K562 treated with DMSO at 1 percent for 4 hours (cell line): ENCODE results near the gene PYGO1. TPM values are rescaled to one million over a fixed set of nuclear protein-coding genes. Genes with fewer than 3 reads are reported as not detected.

ENCODE experiments used
- total RNA-seq: library from RNA; unstranded; fragments of 300-600 nt; gene quantifications from 2 replicates; pipeline ENCODE4 v1.2.3, GENCODE V29; 2022; ENCODE audit not compliant: insufficient read depth

PYGO1 gene, protein sequence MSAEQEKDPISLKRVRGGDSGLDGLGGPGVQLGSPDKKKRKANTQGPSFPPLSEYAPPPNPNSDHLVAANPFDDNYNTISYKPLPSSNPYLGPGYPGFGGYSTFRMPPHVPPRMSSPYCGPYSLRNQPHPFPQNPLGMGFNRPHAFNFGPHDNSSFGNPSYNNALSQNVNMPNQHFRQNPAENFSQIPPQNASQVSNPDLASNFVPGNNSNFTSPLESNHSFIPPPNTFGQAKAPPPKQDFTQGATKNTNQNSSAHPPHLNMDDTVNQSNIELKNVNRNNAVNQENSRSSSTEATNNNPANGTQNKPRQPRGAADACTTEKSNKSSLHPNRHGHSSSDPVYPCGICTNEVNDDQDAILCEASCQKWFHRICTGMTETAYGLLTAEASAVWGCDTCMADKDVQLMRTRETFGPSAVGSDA
- total RNA-seq = not detected in 2 replicates

DNA sequence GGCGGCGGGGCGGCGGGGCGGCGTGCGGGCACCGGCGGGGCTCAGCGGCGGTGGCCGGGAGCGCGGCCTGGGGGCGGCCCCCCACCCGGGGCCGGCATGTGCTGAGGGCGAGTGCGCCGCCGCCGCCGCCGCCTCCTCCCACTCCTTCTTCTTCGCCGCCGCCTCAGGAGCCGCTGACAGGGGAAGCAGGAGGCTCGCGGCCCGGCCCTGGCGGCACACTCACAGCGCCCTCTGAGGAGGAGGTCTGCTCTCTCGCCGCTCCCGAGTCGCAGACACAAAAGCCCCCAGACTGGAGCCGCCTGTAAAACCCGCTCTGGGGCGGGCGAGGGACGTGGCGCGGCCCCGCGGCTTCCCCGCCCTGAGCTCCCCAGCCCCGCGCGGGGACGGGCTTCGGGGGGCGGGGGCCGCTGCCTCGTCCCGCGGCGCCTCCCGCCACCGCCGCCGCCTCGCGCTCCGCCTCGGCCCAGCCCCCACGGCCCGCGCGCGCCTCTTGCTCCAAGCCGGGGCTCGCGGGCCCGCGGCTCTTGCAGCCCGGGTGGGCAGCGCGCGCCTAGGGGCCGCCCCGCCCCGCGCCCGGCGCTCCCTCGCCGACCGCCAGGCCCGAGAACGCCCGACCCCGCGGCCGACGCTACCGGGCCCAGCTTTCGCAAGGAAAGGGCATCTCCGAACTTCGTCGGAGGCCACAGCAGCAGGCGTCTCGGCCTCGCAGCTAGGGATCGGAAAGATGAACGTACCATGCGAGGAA is at the start of gene PYGO1:
Gene PYGO1 (minus strand): TSS at position 276 of the 745 bp plus-strand sequence. CDS start 462 bp downstream, outside the sequence.

Other genes starting within 250 kb of the PYGO1 start
- 80.7 and 86.6 TPM in 2 replicates for gene CCPG1, start 180.0 kb downstream of the PYGO1 start, total RNA-seq
- 2.5 and 8.7 TPM in 2 replicates for gene PIERCE2, start 179.8 kb downstream of the PYGO1 start, total RNA-seq
- 0.90 TPM in 1 of 2 replicates, not detected in the other for gene DNAAF4, start 80.1 kb downstream of the PYGO1 start, total RNA-seq
- not detected in 2 replicates for gene PRTG, start 154.8 kb upstream of the PYGO1 start, total RNA-seq